Endodermal cell (in vitro differentiated cells): Measurements from ENCODE around the gene COL18A1. TPM values are rescaled to one million over a fixed set of nuclear protein-coding genes. Genes with fewer than 3 reads are reported as not detected.

Experiments
- DNase-seq: peaks from one replicate; pipeline ENCODE4 v3.0.0-alpha.2; 2017
- H3K27ac ChIP-seq: 2 replicates; pipeline ENCODE4 v1.5.1; 2013; ENCODE audit warnings: mild to moderate bottlenecking, low read depth, low read length, moderate library complexity
- H3K27me3 ChIP-seq: 2 replicates; pipeline ENCODE4 v1.6.1; 2013; ENCODE audit warnings: mild to moderate bottlenecking, low read length, moderate library complexity; ENCODE audit not compliant: insufficient read depth, control insufficient read depth, poor library complexity, severe bottlenecking
- H3K36me3 ChIP-seq: 2 replicates; pipeline ENCODE4 v1.7.0; 2013; ENCODE audit warnings: mild to moderate bottlenecking, low read length, moderate library complexity; ENCODE audit not compliant: control insufficient read depth, insufficient read depth
- H3K4me1 ChIP-seq: one replicate; pipeline ENCODE4 v1.7.0; 2013; ENCODE audit warnings: low read length; ENCODE audit not compliant: control insufficient read depth, insufficient read depth
- H3K4me3 ChIP-seq: 2 replicates; pipeline ENCODE4 v1.5.1; 2013; ENCODE audit warnings: mild to moderate bottlenecking, low read length, moderate library complexity
- H3K9ac ChIP-seq: 2 replicates; pipeline ENCODE4 v1.6.1; 2013; ENCODE audit warnings: mild to moderate bottlenecking, low read length, moderate library complexity; ENCODE audit not compliant: poor library complexity, severe bottlenecking; ENCODE audit errors: extremely low read depth
- H3K9me3 ChIP-seq: 2 replicates; pipeline ENCODE4 v1.6.1; 2013; ENCODE audit warnings: mild to moderate bottlenecking, low read length, moderate library complexity; ENCODE audit not compliant: control insufficient read depth
- H3K27ac Mint-ChIP-seq: 2 replicates; pipeline ENCODE4 v1.8.0; 2020; ENCODE audit warnings: mixed read lengths
- H3K27me3 Mint-ChIP-seq: 2 replicates; pipeline ENCODE4 v1.8.0; 2021; ENCODE audit warnings: mild to moderate bottlenecking, mixed read lengths; ENCODE audit not compliant: insufficient read depth
- H3K36me3 Mint-ChIP-seq: 2 replicates; pipeline ENCODE4 v1.8.0; 2020; ENCODE audit warnings: low read depth, mixed read lengths
- H3K4me1 Mint-ChIP-seq: 2 replicates; pipeline ENCODE4 v1.8.0; 2020; ENCODE audit warnings: mixed read lengths
- H3K4me3 Mint-ChIP-seq: 2 replicates; pipeline ENCODE4 v1.8.0; 2020; ENCODE audit warnings: mild to moderate bottlenecking, moderate library complexity, mixed read lengths
- H3K9me3 Mint-ChIP-seq: 2 replicates; pipeline ENCODE4 v1.8.0; 2020; ENCODE audit warnings: mild to moderate bottlenecking, mixed read lengths
- CTCF ChIP-seq: fragments of 200-600 bp; sonication (generic); conservative IDR thresholded peaks from 2 replicates; pipeline ENCODE4 v1.5.0; 2021; ENCODE audit warnings: antibody characterized with exemption, mild to moderate bottlenecking
- WGBS, 2 experiments: methylation state at CpG; one replicate each; pipeline versions ENCODE4 v1.1.5 to v1.1.7; 2013; ENCODE audit warnings: missing lambda C conversion rate in 2 of 2, mixed read lengths in 1 of 2; ENCODE audit not compliant: insufficient coverage in 1 of 2, insufficient read length in 1 of 2; 5-methylcytosine and 5-hydroxymethylcytosine counted together
- total RNA-seq, 2 donors: library from RNA; stranded (reverse); fragmentation: NEBNext Ultra II Directional in 1 of 2; extraction: Animal tissue kit (Norgen Biotek cat#: 25700) in 1 of 2; gene quantifications; 2 replicates in 1 of 2; 3 replicates in 1 of 2; pipeline ENCODE4 v1.2.1, GENCODE V29; 2021

Gene COL18A1
- total RNA-seq, 2 donors from 2014 or later, result 332 to 398 TPM

GRCh38 chr21:45538381-45539045 lies 133.5 kb downstream of the COL18A1 start:
- Histone ChIP-seq H3K9ac (no peak overlapping the region), H3K4me1 (peaks cover 22% of the 10 kb centered on the region), H3K27ac (no peak overlapping the region), H3K27me3 (no peaks in the 10 kb centered on the region), H3K36me3 (no peaks in the 10 kb centered on the region), H3K4me3 (no peak overlapping the region), H3K9me3 (no peaks in the 10 kb centered on the region)
- Mint-ChIP-seq H3K27ac (no peak overlapping the region), H3K27me3 (no peaks in the 10 kb centered on the region), H3K9me3 (no peaks in the 10 kb centered on the region), H3K4me3 (no peak overlapping the region), H3K36me3 (peaks cover 5% of the 10 kb centered on the region), H3K4me1 (peaks cover 9% of the 10 kb centered on the region)
- TF ChIP-seq CTCF, result no peak
- WGBS, 2 experiments, result 95 to 96% methylated on average over 22 to 31 of the region's 31 CpGs
- peak; percentile 31 for DNase-seq

- Mint-ChIP-seq H3K9me3 (no peaks in the 10 kb centered on the region), H3K27ac (no peak overlapping the region), H3K4me1 (peaks cover 10% of the 10 kb centered on the region), H3K36me3 (peaks cover 5% of the 10 kb centered on the region), H3K4me3 (no peak overlapping the region), H3K27me3 (no peaks in the 10 kb centered on the region)
- H3K4me3 ChIP-seq, result no peak overlapping the region
- DNase-seq, result peak; percentile 33
- TF ChIP-seq CTCF, result no peak
- H3K9me3 ChIP-seq, result no peaks in the 10 kb centered on the region
- H3K36me3 ChIP-seq, result no peaks in the 10 kb centered on the region
- H3K9ac ChIP-seq, result no peak overlapping the region
- no peaks in the 10 kb centered on the region for H3K27me3 ChIP-seq
- no peak overlapping the region for H3K27ac ChIP-seq
- peaks cover 22% of the 10 kb centered on the region for H3K4me1 ChIP-seq
- WGBS, 2 experiments, result 94% methylated on average over 8 to 17 of the region's 17 CpGs
These were observed 134.3 kb downstream of the COL18A1 start for GRCh38 chr21:45539046-45539795.

GRCh38 chr21:45539796-45540600 lies 135.0 kb downstream of the COL18A1 start:
- peak; percentile 41 for DNase-seq
- Histone ChIP-seq H3K9ac (no peak overlapping the region), H3K27ac (no peak overlapping the region), H3K4me3 (no peak overlapping the region), H3K9me3 (no peaks in the 10 kb centered on the region), H3K4me1 (peaks cover 19% of the 10 kb centered on the region), H3K27me3 (no peaks in the 10 kb centered on the region), H3K36me3 (no peaks in the 10 kb centered on the region)
- Mint-ChIP-seq H3K27me3 (no peaks in the 10 kb centered on the region), H3K27ac (no peak overlapping the region), H3K4me1 (peaks cover 10% of the 10 kb centered on the region), H3K36me3 (peaks cover 5% of the 10 kb centered on the region), H3K4me3 (peak overlapping the region; percentile 61), H3K9me3 (no peaks in the 10 kb centered on the region)
- no peak for TF ChIP-seq CTCF
- 95 to 97% methylated on average over 23 to 24 of the region's 24 CpGs for WGBS, 2 experiments
